ENCODE measurements around the gene NSMCE3.
"Not testable (repeated sequence)": the region's sequence is repeated elsewhere in the genome, so short reads cannot be mapped to it uniquely, and the experiment has no call there.

The NSMCE3 gene

DNA sequence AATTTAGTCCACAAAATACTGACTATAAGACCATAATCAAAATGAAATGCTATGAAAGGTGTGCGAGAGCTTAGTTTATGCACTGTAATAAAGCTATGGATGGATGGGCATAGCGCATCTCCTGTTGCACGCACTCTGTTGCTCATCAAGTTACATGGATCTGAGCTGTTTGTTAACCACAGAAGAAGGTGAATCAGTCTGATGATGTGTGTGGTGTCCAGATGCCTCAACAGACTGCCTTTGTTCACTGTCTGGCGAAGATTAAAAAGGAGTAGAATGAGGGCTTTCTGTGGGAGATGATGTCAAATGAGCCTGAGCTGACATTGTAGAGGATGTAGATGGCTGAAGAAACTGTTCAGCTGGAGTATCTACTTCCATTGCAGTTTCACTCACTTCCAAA is 36.1 kb downstream of the NSMCE3 start:
- Histone ChIP-seq H3K27ac (ENCODE audit: low read length) (no peak overlapping the region), H3K9me3 (replicated peaks; ENCODE audit: insufficient read depth, low read length) (no peaks in the 10 kb centered on the region), H3K9me2 (replicated peaks; ENCODE audit: insufficient read depth, low read length) (no peaks in the 10 kb centered on the region), H3K79me2 (ENCODE audit: low read length) (no peaks in the 10 kb centered on the region), H3K4me3 (ENCODE audit: low read length) (no peak overlapping the region), H3K4me2 (ENCODE audit: low read depth, low read length) (no peak overlapping the region), H3K9ac (ENCODE audit: low read length) (no peak overlapping the region), H4K20me1 (ENCODE audit: insufficient read depth, low read length) (no peaks in the 10 kb centered on the region), H3K36me3 (replicated peaks; ENCODE audit: insufficient read depth, low read length) (no peaks in the 10 kb centered on the region), H3F3A (ENCODE audit: insufficient read depth, low read length) (no peaks in the 10 kb centered on the region), H2AFZ (ENCODE audit: low read length) (no peak overlapping the region), H3K27me3 (replicated peaks; ENCODE audit: insufficient read depth, low read length) (no peaks in the 10 kb centered on the region), H3K4me1 (ENCODE audit: low read length) (no peaks in the 10 kb centered on the region)
- no peak for TF ChIP-seq EZH2 (optimal IDR thresholded peaks at IDR 0.05; ENCODE audit: low read depth, low read length)
- TF ChIP-seq EZH2phosphoT487 (IDR thresholded peaks at IDR 0.05; ENCODE audit: low read length): no peak
- DNase-seq: no peak

DNA sequence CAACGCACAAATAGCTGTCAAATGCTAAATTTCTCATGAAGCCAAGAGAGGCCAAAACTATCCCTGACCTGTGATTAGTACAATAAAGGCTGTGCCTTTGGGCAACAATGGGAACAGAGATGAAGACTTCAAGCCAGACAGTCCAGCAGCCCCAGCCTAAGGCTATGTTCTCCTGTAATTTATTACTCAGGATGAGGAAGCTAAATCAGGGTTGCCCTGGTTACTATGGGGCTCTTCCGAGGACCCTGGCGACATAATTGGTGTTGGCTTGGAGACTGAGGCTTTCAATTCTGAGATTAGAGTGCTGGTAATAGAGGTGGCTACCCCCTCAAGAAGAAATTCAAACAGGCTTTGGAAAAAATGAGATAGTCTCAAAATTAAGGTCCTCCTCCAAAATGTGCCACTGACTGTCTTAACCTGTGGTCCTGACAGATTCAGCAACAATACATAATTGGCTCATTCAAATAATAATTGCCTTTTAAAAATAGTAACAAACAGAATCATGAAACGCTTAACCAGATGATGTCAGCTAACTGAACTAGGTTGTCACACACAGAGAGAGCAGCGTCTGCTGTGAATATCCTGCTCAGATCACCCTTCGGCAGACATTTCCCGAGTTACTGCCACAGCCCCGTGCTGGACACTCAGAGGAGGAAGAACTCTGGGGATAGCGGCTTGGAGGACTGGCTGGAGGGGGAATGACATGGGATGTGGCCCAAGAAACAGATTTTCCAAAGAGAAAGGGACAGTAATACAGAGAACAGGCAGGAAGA is 43.0 kb downstream of the NSMCE3 start:
- Histone ChIP-seq H3F3A (ENCODE audit: insufficient read depth, low read length) (no peaks in the 10 kb centered on the region), H2AFZ (ENCODE audit: low read length) (no peak overlapping the region), H3K79me2 (ENCODE audit: low read length) (no peaks in the 10 kb centered on the region), H4K20me1 (ENCODE audit: insufficient read depth, low read length) (no peaks in the 10 kb centered on the region), H3K9me2 (replicated peaks; ENCODE audit: insufficient read depth, low read length) (no peaks in the 10 kb centered on the region), H3K9ac (ENCODE audit: low read length) (no peak overlapping the region), H3K27me3 (replicated peaks; ENCODE audit: insufficient read depth, low read length) (no peaks in the 10 kb centered on the region), H3K9me3 (replicated peaks; ENCODE audit: insufficient read depth, low read length) (no peaks in the 10 kb centered on the region), H3K27ac (ENCODE audit: low read length) (no peak overlapping the region), H3K36me3 (replicated peaks; ENCODE audit: insufficient read depth, low read length) (no peaks in the 10 kb centered on the region), H3K4me1 (ENCODE audit: low read length) (no peaks in the 10 kb centered on the region), H3K4me3 (ENCODE audit: low read length) (no peak overlapping the region), H3K4me2 (ENCODE audit: low read depth, low read length) (no peak overlapping the region)
- DNase-seq: no peak
- TF ChIP-seq, protein P1, sequence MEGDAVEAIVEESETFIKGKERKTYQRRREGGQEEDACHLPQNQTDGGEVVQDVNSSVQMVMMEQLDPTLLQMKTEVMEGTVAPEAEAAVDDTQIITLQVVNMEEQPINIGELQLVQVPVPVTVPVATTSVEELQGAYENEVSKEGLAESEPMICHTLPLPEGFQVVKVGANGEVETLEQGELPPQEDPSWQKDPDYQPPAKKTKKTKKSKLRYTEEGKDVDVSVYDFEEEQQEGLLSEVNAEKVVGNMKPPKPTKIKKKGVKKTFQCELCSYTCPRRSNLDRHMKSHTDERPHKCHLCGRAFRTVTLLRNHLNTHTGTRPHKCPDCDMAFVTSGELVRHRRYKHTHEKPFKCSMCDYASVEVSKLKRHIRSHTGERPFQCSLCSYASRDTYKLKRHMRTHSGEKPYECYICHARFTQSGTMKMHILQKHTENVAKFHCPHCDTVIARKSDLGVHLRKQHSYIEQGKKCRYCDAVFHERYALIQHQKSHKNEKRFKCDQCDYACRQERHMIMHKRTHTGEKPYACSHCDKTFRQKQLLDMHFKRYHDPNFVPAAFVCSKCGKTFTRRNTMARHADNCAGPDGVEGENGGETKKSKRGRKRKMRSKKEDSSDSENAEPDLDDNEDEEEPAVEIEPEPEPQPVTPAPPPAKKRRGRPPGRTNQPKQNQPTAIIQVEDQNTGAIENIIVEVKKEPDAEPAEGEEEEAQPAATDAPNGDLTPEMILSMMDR (IDR thresholded peaks at IDR 0.05; ENCODE audit: low read length): no peak
- TF ChIP-seq EZH2 (optimal IDR thresholded peaks at IDR 0.05; ENCODE audit: low read depth, low read length) (no peak), EZH2phosphoT487 (IDR thresholded peaks at IDR 0.05; ENCODE audit: low read length) (no peak)

DNA sequence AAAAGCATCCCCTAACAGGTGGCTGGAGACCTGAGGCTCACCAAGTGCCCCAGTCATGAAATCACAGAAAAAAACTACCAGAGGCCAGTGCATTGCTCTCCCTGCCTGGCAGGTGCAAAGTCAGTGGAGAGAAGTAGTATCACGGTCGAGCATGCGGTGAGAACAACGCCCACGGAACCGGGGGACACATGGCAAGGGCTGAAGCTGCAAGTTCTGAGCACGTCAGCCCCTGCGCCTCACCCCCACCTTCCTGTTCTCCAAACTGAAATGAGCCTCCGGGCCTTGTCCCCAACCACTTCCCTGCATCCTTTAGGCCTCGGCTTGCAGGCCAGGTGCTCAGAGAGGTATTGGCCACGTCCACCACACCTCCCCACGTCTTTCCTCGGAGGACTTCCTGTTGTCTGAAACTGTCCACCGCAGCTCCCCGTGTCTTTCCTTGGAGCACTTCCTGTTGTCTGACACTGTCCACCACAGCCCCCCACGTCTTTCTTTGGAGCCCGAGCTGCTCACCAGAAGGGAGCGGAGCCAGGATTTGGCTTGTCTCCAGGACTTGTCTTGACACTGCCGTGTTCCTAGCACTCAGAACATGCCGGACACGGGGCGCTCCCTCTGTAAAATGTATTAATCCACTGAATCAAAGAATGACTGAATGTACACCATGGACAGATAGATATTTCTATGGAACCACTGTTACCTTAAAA is 43.9 kb downstream of the NSMCE3 start:
- H3K36me3 ChIP-seq (replicated peaks; ENCODE audit: insufficient read depth, low read length): no peaks in the 10 kb centered on the region
- H3K9me2 ChIP-seq (replicated peaks; ENCODE audit: insufficient read depth, low read length): no peaks in the 10 kb centered on the region
- H3K27ac ChIP-seq (ENCODE audit: low read length): no peak overlapping the region
- no peak overlapping the region for H3K4me3 ChIP-seq (ENCODE audit: low read length)
- TF ChIP-seq EZH2 (optimal IDR thresholded peaks at IDR 0.05; ENCODE audit: low read depth, low read length) (no peak), EZH2phosphoT487 (IDR thresholded peaks at IDR 0.05; ENCODE audit: low read length) (no peak)
- TF ChIP-seq, protein P1 (IDR thresholded peaks at IDR 0.05; ENCODE audit: low read length): no peak
- no peaks in the 10 kb centered on the region for H3K79me2 ChIP-seq (ENCODE audit: low read length)
- H3K9me3 ChIP-seq (replicated peaks; ENCODE audit: insufficient read depth, low read length): no peaks in the 10 kb centered on the region
- H3K4me1 ChIP-seq (ENCODE audit: low read length): no peaks in the 10 kb centered on the region
- no peaks in the 10 kb centered on the region for H4K20me1 ChIP-seq (ENCODE audit: insufficient read depth, low read length)
- no peak overlapping the region for H2AFZ ChIP-seq (ENCODE audit: low read length)
- no peaks in the 10 kb centered on the region for H3K27me3 ChIP-seq (replicated peaks; ENCODE audit: insufficient read depth, low read length)
- DNase-seq: no peak
- no peak overlapping the region for H3K9ac ChIP-seq (ENCODE audit: low read length)
- H3K4me2 ChIP-seq (ENCODE audit: low read depth, low read length): no peak overlapping the region
- no peaks in the 10 kb centered on the region for H3F3A ChIP-seq (ENCODE audit: insufficient read depth, low read length)

DNA sequence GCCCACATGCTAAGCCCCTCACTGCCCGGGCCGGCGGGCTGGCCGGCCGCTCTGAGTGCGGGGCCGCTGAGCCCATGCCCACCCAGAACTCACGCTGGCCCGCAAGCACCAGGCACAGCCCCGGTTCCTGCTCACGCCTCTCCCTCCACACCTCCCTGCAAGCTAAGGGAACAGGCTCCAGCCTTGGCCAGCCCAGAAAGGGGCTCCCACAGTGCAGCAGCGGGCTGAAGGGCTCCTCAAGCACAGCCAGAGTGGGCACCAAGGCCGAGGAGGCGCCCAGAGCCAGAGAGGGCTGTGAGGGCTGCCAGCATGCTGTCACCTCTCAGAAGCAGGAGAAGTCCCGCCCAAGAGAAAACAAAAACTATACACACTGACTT is 44.6 kb downstream of the NSMCE3 start:
- not testable (repeated sequence) for H3K27me3 ChIP-seq (replicated peaks; ENCODE audit: insufficient read depth, low read length); H3K9me2 ChIP-seq (replicated peaks; ENCODE audit: insufficient read depth, low read length); H3K9me3 ChIP-seq (replicated peaks; ENCODE audit: insufficient read depth, low read length); H3K27ac ChIP-seq (ENCODE audit: low read length); H2AFZ ChIP-seq (ENCODE audit: low read length); H3K4me2 ChIP-seq (ENCODE audit: low read depth, low read length); DNase-seq; H4K20me1 ChIP-seq (ENCODE audit: insufficient read depth, low read length); H3K36me3 ChIP-seq (replicated peaks; ENCODE audit: insufficient read depth, low read length); H3K4me3 ChIP-seq (ENCODE audit: low read length); H3F3A ChIP-seq (ENCODE audit: insufficient read depth, low read length); H3K9ac ChIP-seq (ENCODE audit: low read length); H3K4me1 ChIP-seq (ENCODE audit: low read length); H3K79me2 ChIP-seq (ENCODE audit: low read length)

DNA sequence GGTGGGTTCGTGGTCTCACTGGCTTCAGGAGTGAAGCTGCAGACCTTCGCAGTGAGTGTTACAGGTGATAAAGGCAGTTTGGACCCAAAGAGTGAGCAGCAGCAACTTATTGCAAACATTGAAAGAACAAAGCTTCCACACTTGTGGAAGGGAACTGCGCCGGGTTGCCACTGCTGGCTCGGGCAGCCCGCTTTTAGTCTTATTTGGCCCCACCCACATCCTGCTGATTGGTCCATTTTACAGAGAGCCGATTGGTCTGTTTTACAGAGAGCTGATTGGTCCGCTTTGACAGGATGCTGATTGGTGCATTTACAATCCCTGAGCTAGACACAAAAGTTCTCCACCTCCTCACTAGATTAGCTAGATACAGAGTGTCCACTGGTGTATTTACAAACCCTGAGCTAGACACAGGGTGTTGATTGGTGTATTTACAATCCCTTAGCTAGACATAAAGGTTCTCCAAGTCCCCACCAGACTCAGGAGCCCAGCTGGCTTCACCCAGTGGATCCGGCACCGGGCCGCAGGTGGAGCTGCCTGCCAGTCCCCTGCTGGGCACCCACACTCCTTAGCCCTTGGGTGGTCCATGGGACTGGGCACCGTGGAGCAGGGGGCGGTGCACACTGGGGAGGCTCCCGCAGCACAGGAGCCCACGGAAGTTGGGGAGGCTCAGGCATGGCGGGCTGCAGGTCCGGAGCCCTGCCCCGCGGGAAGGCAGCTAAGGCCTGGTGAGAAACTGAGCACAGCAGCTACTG is 45.2 kb downstream of the NSMCE3 start:
- not testable (repeated sequence) for H3K4me2 ChIP-seq (ENCODE audit: low read depth, low read length); H3K27ac ChIP-seq (ENCODE audit: low read length); H3K9me2 ChIP-seq (replicated peaks; ENCODE audit: insufficient read depth, low read length); DNase-seq; H3K9me3 ChIP-seq (replicated peaks; ENCODE audit: insufficient read depth, low read length); H3F3A ChIP-seq (ENCODE audit: insufficient read depth, low read length); H3K27me3 ChIP-seq (replicated peaks; ENCODE audit: insufficient read depth, low read length); H3K79me2 ChIP-seq (ENCODE audit: low read length); H2AFZ ChIP-seq (ENCODE audit: low read length); H3K4me3 ChIP-seq (ENCODE audit: low read length); H3K4me1 ChIP-seq (ENCODE audit: low read length); H4K20me1 ChIP-seq (ENCODE audit: insufficient read depth, low read length); H3K36me3 ChIP-seq (replicated peaks; ENCODE audit: insufficient read depth, low read length); H3K9ac ChIP-seq (ENCODE audit: low read length)
